Measurements from ENCODE around the gene CYFIP2. TPM values are rescaled to one million over a fixed set of nuclear protein-coding genes. Genes with fewer than 3 reads are reported as not detected.

Gene CYFIP2
- total and polyA plus RNA-seq, 2 of the 13 experiments (the other 11 are each of a cell fraction or from before 2014, with no cell fraction given) = 22.6 to 30.3 TPM

- TF ChIP-seq HOMEZ (CRISPR knock-in tag; IDR thresholded peaks at IDR 0.05; ENCODE audit: low read depth) (peak; percentile 56; the same call in 1 of the 2 replicates), ZBTB7B (CRISPR knock-in tag; IDR thresholded peaks at IDR 0.05) (0 out of 2 replicates have a peak, but pooled peaks have one; percentile 16), ATF2 (CRISPR knock-in tag; IDR thresholded peaks at IDR 0.05) (peak; percentile 19; the same call in 1 of the 2 replicates), XRCC5 (optimal IDR thresholded peaks at IDR 0.05; ENCODE audit: low read length) (peak; percentile 78), MLXIP (CRISPR knock-in tag; IDR thresholded peaks at IDR 0.05; ENCODE audit: borderline replicate concordance) (no peak), NFYB (CRISPR knock-in tag; IDR thresholded peaks at IDR 0.05) (0 out of 2 replicates have a peak, but pooled peaks have one; percentile 17), RAD51 (IDR thresholded peaks at IDR 0.05; ENCODE audit: borderline replicate concordance) (no peak), ZNF329 (CRISPR knock-in tag; IDR thresholded peaks at IDR 0.05; ENCODE audit: low read depth) (no peak), ZBTB26 (CRISPR knock-in tag; IDR thresholded peaks at IDR 0.05; ENCODE audit: borderline replicate concordance) (no peak), FOXA1 (IDR thresholded peaks at IDR 0.05) (no peak), FOXA1 (CRISPR knock-in tag; IDR thresholded peaks at IDR 0.05) (peak; percentile 82), SOX13 (IDR thresholded peaks at IDR 0.05) (no peak), SOX13 (CRISPR knock-in tag; conservative IDR thresholded peaks at IDR 0.05 in 1 of 2, IDR thresholded peaks at IDR 0.05 in 1 of 2) (peak in 1 of 2 experiments; percentile 29; a peak in 1 of 4 replicates), JUN (CRISPR knock-in tag; IDR thresholded peaks at IDR 0.05) (peak; percentile 70; the same call in 1 of the 2 replicates), KDM5B (CRISPR knock-in tag; IDR thresholded peaks at IDR 0.05; ENCODE audit: borderline replicate concordance) (peak; percentile 40; the same call in 1 of the 2 replicates), PLSCR1 (CRISPR knock-in tag; IDR thresholded peaks at IDR 0.05; ENCODE audit: borderline replicate concordance) (no peak), SMAD9 (CRISPR knock-in tag; IDR thresholded peaks at IDR 0.05) (no peak), NR2F2 (IDR thresholded peaks at IDR 0.05; ENCODE audit: borderline replicate concordance, low read depth) (no peak), TCF7L2 (IDR thresholded peaks at IDR 0.05; ENCODE audit: low read depth, low read length) (no peak), ZNF577 (CRISPR knock-in tag; IDR thresholded peaks at IDR 0.05; ENCODE audit: borderline replicate concordance, low read depth) (no peak), ZNF598 (CRISPR knock-in tag; IDR thresholded peaks at IDR 0.05; ENCODE audit: borderline replicate concordance) (0 out of 2 replicates have a peak, but pooled peaks have one; percentile 35), HIVEP1 (CRISPR knock-in tag; IDR thresholded peaks at IDR 0.05) (peak; percentile 35; the same call in 1 of the 2 replicates)
These were observed 124.8 kb downstream of the CYFIP2 start (continued) for GRCh38 chr5:157390551-157391297.
